ENCODE data around the gene PNLIP.

Gene PNLIP

DNA sequence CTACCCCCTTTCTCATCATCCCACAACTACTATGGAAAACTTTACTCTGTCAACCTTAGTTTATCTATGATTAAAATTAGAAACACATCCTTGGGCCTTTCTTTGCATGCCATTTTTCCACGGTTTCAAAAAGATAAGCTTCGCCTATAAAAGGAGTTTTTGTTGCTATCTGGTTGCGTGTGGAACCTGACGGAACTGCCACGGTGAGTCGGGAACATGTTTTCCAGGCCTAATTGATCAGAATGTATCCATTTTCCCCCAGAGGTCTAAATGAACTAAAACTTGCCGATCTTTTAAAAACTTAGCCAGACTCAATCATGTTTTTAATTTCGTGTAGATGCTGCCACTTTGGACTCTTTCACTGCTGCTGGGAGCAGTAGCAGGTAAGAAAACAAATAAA, at the start of gene PNLIP:
Gene PNLIP, plus strand, starts transcription at position 176 of the 400 bp plus-strand sequence. Its CDS starts 162 bp downstream, at position 338.
- no peak for DNase-seq (ENCODE audit: low spot score)

DNA sequence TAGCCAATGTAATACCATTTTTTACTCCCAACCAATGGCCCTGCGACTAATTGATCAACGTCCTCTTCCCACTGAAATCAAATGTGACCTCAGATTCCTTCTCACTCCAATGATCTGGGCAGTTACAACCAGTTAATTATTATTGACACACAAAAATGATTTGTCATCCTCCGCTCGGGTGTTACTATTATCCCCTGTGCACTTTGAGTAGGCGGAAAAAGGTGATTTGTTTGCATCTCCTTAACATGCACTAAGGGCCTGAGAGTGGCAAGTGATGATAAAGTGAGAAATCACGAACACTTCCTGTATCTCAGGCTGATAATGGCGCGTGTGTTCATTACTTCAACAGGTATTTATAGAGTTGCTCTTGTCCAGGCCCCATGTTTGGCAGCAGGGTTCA, 40.9 kb upstream of the PNLIP start:
- no peak for DNase-seq (ENCODE audit: low spot score)

GRCh38 chr10:116510565-116510964, 35.2 kb upstream of the PNLIP start:
- no peak for DNase-seq (ENCODE audit: low spot score)

GRCh38 chr10:116511365-116511764, 34.4 kb upstream of the PNLIP start:
- DNase-seq (ENCODE audit: low spot score) = no peak

GRCh38 chr10:116521424-116522290, 24.1 kb upstream of the PNLIP start:
- peak; percentile 49 for DNase-seq (ENCODE audit: low spot score)

DNA sequence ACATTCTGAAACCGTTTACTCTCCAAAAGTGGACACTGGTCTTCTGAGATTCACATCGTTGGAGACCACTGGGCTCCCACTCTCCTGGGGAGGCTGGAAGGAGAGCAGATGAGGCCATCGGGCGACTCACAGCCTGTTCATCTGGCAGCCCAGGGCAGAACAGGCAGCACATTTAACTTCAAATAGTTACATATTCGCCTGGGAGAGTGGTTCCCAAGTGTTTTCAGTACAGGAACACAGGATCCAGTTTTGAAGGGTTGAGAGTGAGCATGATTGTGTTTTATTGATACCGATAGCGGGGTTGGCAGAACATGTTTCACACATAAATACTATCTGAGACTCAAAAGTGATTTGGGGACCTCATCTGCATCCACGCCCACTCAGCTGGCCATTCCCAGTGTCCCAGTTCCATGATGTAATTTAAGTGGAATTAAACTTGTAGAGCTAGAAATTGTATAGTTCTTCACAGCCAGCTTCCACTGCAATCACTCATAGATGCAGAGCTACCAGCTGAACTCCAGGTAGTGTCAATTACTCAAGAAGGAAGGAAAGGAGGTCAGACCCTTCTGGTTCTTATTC, 22.8 kb upstream of the PNLIP start:
- no peak for DNase-seq (ENCODE audit: low spot score)

DNA sequence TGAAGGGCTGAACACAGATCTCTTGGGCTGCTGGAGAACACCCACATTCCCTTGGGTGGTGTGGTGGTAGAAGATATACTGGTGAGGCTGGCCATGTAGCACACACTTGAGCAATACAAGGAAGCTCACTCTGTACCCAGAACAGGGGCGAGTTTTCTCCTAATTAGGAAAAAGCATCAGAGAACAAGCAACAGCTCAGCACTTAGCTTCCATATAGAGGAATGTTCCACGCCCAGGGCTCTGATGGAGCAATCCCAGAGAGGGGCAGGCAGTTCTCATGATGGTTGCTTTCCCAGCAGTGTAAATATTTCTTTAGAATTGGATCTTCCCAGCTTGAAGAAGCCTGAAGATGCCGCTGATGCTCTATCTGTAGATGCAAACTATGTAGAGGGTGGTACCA, 21.0 kb upstream of the PNLIP start:
- DNase-seq (ENCODE audit: low spot score) = no peak

DNA sequence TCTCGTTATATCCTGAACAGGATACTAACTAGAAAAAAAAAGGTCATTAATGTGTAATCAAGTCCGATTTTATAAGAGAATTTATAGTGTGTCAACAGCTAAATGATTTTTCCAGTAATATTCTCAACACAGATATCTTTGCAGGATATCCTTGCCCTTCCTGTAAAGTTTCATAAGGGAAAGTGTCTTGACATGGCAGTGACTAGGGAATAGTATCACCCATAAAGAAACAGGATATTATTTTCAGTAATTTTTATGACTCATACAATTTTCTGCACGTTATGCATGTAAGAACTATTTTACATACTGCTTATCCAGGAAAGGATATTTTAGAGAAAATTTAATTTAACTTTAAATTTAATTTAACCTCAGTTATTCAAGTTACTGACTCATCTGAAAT, 19.5 kb upstream of the PNLIP start:
- no peak for DNase-seq (ENCODE audit: low spot score)

DNA sequence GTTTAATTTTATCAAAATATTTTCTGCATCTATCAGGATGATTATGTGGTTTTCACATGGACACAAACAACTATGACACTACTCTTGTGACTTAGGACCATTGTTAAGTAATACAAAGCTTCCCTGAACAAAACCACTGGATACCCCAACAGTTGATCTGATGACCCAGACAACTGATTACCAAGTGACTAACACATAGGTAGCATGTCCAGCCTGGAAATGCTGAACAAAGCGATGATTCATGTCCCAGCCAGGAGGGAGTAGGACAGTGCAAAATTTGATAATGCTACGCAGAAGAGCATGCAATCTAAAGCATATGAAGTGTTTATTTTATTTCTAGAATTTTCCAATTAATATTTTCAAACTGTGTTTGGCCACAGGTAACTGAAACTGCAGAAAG, 8.9 kb upstream of the PNLIP start:
- no peak for DNase-seq (ENCODE audit: low spot score)

DNA sequence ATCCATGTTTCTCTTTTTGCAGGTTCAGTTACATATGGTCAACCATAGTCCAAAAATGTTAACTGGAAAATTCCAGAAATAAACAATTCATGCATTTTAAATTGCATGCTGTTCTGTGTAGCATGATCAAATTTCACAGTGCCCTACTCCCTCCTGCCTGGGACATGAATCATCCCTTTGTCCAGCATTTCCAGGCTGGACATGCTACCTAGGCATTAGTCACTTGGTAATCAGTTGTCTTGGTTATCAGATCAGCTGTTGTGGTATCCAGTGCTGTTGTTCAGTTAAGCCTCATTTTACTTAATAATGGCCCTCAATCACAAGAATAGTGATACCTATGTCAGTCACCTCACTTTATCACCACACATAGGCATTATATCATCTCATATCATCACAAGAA, 7.3 kb upstream of the PNLIP start:
- no peak for DNase-seq (ENCODE audit: low spot score)

GRCh38 chr10:116538992-116539391, 6.7 kb upstream of the PNLIP start:
- DNase-seq (ENCODE audit: low spot score) = no peak

DNA sequence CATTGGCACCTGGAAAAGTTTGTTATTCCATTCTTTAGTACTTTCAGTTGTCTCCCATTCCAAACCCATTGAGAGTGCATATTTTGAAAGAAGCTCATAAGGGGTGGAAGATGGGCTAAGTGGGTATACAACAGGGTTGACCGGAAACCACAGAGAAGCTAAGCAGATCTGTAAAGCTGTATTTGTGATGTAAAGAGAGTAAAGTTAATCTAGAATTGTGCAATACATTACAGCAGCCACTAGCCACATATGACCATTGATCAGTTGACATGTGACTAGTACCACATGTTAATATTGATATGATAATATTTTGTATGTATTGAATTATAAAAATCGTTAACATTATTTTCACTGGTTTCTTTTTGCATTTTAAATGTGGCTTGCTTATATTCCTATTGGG, 4.9 kb upstream of the PNLIP start:
- no peak for DNase-seq (ENCODE audit: low spot score)

DNA sequence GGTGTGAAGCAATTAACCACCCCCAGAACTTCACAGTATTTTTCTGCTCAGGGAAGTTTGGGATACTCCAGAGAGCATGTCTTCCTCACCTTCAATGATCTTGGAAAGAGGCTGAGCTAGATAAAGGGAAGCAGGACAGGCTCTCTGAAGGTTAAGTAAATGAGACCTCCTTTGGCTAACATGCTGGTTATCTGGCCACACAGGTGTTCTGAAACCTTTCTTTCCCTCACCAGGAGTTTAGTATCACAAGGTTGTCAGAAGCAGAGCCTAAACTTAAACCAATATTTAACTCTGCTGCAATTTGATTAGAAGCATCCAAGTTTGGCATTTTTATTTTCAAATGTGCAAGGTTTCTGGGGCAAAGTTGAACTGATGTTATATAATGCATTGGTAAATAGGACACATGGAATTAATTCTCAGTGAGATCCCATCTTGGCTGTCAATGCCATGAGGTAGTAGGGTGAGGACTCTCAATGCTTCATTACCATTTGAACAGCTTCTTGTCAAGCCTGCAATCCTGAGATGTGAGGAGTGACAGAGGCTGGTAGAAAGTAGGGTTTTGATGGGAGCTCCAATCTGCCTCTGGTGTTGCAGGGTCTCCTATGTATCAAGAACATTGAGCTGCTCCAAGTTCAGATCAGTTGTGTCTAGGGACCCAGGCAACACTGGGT, 3.6 kb upstream of the PNLIP start:
- DNase-seq (ENCODE audit: low spot score) = no peak

DNA sequence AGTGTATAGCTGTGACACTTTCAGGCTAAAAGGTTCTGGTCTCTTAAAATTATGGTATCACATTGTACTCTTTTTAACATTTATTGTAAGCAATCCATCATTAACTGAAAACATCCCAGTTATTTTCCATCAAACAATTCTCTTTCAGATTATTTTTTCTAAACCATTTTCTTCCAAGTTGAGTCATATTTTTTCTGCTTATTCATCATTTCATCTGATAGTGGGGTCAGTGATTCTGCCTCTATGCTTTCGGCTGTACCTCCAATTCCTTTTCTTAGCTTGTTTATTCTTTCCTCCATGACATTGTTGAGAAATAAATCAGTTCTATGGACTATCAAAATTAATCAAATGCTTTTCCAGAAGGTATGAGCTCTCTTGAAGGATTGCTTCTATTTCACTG, 609 bp upstream of the PNLIP start:
- no peak for DNase-seq (ENCODE audit: low spot score)

GRCh38 chr10:116548301-116548700, 2.6 kb downstream of the PNLIP start:
- DNase-seq (ENCODE audit: low spot score) = no peak

DNA sequence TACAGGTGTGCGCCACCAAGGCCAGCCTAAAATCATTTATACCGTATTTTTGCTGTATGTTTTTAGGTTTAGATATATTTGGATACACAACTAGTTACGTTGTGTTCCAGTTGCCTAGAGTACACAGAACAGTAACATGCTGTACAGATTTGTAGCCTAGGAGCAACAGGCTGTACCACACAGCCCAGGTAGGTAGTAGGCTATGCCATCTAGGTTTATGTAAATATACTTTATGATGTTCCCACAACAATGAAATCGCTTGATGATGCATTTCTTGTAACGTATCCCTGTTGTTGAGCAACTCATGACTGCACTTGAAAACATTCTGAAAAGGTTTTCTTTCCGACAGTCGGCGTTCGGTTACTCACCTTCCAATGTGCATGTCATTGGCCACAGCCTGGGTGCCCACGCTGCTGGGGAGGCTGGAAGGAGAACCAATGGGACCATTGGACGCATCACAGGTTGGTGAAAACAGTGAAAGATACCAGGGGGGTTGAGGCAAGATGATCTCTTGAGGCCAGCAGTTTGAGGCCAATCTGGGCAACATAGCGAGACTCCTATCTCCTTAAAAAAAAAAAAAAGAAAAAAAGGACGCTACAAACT, 7.7 kb downstream of the PNLIP start:
- no peak for DNase-seq (ENCODE audit: low spot score)

DNA sequence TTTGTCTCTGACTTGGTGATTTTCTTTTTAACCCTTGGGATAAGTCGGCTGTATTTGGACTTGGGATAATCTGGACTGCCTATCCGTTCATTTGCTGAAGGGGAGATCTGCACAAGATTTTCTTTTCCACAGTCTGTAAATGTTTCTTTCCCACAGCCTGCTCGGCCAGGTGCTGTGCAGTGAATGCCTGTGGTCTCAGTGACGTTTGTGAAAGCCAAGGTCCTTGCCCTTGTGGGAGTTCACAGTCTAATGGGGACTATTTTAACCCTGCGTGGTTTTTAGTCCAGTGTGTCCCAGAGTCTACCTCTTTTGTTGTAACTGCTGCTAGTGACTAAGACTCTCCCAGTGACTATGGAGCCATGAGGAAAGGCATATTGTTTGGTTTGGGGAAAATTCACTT, 8.9 kb downstream of the PNLIP start:
- no peak for DNase-seq (ENCODE audit: low spot score)

GRCh38 chr10:116555880-116556279, 10.1 kb downstream of the PNLIP start:
- no peak for DNase-seq (ENCODE audit: low spot score)

DNA sequence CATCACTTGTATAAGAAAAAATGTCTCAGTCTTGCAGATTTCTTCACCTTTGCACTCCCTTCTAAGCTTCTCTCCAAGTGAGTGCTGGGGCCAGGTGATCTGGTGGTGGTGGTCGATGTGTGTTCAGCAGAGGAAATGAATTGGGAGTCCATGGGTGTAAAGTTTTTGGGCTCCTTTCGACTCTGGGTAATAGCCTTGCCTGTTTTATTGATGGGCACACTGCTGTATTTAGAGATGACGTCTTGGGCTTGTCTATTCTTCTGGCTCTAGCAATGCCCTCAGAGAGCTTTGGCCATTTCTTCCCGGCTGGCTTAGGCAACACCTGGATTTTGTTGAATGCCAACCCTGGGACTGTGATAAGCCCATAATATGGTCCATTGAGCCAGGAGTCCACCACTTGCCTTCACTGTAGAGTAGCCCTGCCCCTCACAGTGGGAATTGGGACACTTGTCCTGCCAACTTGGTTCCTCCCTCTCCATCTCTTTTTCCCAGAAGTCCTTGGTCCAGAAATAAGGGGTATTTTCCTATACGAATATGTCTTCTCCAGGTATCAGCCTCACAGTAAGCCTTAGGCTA, 11.7 kb downstream of the PNLIP start:
- no peak for DNase-seq (ENCODE audit: low spot score)

GRCh38 chr10:116565534-116565933, 19.8 kb downstream of the PNLIP start:
- no peak for DNase-seq (ENCODE audit: low spot score)

DNA sequence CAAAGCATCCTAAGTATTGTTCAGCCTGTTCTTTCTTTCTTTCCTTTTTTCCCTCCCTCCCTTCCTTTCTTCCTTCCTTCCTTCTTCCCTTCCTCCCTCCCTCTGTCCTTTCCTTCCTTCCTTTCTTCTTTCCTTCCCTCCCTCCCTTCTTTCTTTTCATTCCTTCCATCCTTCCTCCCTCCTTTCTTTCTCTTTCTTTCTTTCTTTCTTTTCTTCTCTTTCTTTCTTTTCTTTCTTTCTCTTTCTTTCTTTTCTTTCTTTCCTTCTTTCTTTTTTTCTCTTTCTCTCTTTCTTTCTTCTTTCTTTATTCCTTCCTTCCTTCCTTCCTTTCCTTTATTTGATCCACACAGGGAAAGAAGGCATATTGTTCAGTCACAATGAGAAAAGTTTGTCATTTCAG, 21.2 kb downstream of the PNLIP start:
- no peak for DNase-seq (ENCODE audit: low spot score)

GRCh38 chr10:116567335-116567734, 21.6 kb downstream of the PNLIP start:
- no peak for DNase-seq (ENCODE audit: low spot score)
